ENCODE data around the gene COL8A1.
"Not testable (repeated sequence)": the region's sequence is repeated elsewhere in the genome, so short reads cannot be mapped to it uniquely, and the experiment has no call there.

Gene COL8A1

GRCh38 chr3:99638167-99638948 is at the start of gene COL8A1:
TSS of gene COL8A1 (plus strand) at chr3:99638594. CDS start at chr3:99790683, 152,089 bp downstream.
- no peak for DNase-seq

DNA sequence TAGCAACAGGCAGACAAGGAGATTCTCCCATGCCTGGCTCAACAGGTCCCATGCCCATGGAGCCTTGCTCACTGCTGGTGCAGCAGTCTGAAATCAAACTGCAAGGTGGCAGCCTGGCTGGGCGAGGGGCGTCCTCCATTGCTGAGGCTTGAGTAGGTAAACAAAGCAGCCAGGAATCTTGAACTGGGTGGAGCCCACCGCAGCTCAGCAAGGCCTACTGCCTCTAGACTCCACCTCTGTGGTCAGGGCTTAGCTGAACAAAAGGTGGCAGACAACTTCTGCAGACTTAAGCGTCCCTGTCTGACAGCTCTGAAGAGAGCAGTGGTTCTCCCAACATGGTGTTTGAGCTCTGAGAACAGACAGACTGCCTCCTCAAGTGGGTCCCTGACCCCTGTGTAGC is 49.2 kb upstream of the COL8A1 start:
- not testable (repeated sequence) for DNase-seq

DNA sequence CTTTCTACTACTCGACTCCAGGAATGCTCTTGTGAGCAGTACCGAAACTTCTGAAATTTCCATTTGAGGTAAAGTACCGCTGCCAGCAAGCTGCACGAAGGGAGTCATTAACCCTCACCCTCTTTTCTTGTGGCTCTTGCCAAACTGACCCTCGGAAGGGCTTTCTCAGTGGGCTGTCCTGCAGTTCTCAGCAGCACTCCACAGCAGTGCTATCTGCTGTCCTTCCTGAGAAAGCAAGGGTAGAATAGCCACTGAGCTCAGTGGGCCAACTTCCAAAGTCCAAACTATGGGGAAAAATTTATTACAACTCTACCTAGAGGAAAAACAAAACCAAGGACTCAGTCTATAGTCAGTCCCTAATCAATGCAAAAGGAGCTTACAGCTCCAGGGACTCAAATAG is 38.5 kb upstream of the COL8A1 start:
- no peak for DNase-seq

DNA sequence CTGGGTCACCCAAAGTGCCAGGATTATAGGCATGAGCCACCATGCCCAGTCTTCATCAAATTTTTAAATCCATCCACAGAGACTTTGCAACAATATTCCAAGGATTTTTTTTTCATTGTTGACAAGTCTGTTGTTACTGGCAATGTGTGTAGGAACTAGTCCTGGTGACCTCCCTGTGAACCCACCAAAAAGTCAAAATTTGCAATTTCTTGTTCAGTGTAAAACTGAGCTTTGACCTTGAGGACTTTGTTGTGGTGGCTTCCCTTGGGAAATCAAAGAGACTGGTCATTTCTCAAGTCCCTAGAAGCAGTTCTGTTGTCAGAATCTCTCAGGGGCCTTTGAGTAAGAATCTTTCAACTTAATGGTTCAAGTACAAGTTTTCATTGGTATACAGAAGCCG is 36.9 kb upstream of the COL8A1 start:
- DNase-seq: no peak

DNA sequence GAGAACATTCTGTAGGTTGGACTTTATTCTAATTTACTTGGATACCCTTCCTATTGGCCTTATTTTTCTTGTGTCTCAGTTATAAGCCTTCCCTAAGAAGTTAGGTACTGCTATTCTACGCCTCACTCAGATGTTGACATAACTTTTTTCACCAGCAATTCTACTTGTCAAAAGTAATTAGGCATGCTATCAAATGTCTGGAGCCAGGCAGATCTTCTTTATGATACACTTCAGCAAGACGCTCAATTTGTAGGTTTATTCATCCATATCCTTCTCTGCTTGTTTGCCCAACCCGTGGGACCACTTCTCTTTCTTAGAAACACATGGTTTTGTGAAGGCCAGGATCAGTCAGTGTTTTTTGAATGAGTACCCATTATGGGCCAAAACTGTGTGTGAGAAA is 36.2 kb upstream of the COL8A1 start:
- DNase-seq: no peak

- DNase-seq: no peak
These were observed 31.2 kb upstream of the COL8A1 start for GRCh38 chr3:99607151-99607550.

DNA sequence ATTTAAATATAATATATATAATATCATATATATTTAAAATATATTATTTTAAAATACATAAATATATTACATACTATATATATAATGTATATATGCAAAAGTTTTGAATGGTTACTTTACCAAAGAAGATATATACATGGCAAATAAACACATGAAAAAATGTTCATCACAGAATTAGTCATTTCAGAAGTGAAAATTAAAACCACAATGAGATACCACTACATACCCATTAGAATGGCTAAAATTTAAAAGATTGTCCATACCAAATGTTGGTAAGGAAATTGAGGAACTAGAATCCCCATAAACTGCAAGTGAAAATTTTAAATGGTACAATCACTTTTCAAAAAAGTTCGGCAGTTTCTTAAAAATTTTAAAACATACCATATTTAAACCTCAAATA is 23.6 kb upstream of the COL8A1 start:
- DNase-seq: no peak

- DNase-seq: no peak
These were observed 18.2 kb upstream of the COL8A1 start for GRCh38 chr3:99620077-99620767.

- DNase-seq: no peak
These were observed 17.4 kb upstream of the COL8A1 start for GRCh38 chr3:99620976-99621375.

DNA sequence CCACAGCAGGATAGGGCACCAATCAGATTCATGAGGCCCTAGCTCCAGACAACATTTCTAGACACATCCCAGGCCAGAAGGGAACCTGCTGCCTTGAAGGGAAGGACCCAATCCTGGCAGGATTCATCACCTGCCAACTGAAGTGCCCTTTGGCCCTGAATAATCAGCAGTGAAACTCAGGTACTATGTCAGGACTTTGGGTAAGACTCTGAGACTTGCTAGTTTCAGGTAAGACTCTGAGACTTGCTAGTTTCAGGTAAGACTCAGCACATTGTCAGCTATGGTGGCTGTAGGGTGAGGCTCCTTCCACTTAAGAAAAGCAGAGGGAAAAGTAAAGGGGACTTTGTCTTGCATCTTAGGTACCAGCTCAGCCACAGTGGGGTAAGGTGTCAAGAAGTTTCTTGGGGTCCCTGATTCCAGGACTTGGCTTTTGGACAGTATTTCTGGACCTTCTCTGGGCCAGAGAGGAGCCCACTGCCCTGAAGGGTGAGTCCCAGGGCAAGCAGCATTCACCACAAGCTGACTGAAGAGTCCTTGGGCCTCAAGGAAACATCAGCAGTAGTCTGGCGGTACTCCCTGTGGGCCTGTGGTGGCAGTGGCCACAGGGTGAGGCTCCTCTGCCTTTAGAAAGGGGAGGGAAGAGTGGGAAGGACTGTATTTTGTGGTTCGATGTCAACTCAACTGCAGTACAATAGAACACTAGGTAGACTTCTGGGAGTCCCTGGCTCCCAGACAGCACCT is 13.7 kb upstream of the COL8A1 start:
- no peak for DNase-seq

DNA sequence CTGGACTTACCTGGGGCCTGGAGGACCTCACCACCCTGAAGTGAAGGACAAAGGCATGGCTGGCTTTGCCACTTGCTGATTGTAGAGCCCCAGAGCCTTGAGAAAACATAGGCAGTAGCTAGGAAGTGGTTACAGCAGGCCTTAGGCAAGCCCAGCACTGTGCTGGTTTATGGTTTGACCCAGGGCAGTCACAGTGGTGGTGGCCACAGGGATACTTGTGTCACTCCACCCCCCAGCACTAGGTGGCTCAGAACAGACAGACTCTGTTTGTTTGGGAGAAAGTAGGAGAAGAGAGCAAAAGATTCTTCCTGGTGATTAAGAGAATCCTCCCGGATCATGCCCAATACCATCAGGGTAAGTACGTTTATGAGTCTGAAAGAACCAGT is 13.2 kb upstream of the COL8A1 start:
- no peak for DNase-seq

GRCh38 chr3:99625643-99626416 is 12.6 kb upstream of the COL8A1 start:
- DNase-seq: no peak

DNA sequence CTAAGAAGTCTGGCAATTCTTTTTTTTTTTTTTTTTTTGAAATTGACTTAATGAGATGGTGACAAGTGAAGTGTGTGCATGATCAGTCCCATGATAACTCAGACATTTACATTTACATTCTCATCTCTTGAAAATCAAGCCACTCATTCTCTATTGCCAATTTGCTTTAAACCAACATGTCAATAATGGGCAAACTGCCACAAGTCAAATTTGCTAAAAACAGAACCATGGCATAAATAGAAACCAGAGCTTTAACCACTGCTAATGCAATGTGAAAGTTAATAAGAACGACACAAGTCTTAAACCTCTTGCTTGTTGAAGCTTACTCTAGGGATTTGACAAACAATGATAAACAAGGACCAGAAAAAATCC is 12.0 kb upstream of the COL8A1 start:
- DNase-seq: no peak

GRCh38 chr3:99627062-99627826 is 11.2 kb upstream of the COL8A1 start:
- no peak for DNase-seq

DNA sequence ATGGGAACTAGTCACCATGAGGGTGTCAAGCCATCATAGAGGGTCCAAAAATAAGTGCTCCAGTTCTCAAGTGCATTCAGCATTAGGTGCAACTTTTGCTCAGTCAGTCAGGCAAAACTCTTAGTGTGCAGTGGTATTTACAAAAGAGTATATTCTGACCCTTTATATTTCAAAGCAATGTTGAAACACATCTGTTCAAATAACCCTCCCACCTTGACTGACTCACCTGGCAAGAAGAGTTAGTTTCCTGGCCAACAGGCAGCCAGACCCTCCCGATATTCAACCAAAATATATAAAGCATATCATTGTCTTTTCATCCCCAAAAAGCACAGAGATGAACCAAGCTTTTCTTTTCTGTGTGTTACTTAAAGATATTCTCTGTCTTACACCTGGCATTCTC is 7.6 kb upstream of the COL8A1 start:
- no peak for DNase-seq

GRCh38 chr3:99633887-99634558 is 4.4 kb upstream of the COL8A1 start:
- no peak for DNase-seq

DNA sequence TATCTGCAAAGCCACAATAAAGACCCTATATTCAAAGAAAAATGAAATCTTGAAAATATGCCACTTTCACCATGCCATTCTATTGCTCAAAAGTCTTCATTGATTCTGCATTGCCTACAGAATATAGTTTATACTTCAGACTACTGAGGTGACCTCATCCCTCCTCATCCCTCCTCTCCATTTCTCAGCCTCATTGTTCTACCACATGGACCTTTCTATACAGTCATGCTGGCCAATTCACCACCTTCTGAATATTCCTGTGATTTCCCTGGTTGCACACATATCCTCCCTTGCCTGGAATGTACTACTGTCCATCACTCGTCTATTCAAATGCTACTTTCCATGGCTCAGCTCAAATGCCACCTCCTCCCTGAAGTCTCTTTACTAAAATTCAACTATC is 3.5 kb upstream of the COL8A1 start:
- no peak for DNase-seq

DNA sequence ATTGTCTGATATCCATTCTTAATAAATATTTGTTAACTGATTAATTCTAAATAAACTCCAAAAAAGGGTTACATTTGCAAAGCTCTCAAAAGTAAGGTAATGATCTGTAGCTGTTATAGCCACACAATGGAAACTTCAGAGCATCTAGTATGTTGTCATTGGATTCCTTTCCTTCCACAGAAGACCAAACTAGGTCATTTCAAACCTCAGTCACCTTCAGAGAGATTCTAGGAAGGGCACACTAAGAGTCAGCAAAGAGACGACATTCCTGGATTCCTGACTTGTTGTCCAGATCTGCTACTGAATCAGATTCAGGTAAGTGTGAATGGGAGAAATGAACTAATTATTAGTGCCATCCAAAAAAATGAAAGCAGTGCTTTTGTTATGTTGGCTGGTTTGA is 3.0 kb upstream of the COL8A1 start:
- no peak for DNase-seq

DNA sequence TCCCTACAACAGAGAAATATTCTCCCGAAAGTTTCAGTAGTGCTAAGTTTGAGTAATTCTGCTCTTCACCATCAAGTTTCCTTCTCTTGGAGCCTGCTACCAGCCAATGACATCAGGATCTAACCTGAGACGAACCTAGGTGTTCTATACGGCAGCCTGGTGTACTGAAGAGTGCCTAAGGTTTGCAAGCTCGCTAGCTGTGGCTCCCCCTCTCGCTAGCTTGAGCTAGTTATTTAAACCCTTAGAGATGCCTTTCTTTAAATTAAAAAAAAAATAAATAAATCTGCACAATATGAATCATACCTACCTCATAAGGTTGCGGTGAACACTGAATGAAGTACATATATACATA is 1.4 kb upstream of the COL8A1 start:
- no peak for DNase-seq

DNA sequence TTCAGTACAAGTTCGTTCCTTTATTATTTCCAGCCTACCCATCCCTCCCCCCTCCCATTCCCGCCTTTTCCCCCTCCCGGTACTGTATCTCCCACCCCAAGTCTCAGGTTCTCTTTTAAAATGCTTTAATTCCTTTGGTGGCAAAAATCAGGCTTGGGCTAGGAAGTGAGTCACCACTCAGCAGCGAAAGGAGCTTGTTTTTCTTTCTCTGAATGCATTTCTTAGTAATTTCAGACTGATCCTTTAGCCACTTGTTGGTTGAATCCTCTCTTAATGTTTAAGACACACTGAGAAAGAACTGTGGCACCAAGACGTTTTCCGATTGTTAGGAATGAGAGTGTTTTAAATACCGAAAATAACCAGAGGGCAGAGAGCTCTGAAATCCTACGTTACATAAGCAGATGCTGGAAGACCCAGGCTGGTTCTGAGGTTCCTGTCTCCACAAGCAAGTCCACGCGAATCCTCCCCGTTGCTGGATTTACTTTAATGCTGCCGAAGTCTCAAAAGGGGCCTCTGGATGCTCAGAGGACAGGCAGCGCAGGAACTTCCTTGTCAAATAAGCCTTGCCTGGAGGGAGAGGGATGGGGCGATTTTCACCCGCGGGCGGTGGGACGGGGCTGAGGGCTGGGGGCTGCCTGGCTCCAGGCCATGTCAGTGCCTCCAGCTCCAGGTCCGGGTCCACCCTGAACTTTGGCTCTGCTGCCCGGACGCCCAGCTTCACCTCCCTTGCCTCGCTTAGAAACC is 854 bp upstream of the COL8A1 start:
- no peak for DNase-seq

DNA sequence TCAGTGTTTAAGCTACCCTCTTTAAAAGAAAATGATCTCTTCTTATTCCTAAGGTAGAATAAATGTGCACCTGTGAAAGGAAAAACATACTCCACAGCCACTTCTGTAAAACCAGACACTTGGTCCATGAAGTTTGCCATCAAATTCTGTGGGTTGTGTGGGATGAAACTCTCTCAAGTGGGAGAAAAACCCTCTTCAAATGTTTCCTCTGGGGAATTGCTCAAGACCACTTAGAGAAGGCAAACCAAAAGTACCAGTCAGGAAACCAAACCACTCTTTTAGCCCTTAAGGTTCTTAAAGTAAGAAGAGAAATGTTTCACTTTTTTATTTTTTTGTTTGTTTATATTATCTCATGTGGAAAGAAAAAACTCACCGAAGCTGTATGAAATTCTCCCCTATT is 1.2 kb downstream of the COL8A1 start:
- no peak for DNase-seq

All from NCI-H2227 treated with DMSO at 0.1 percent for 48 hours (cell line).